Caki2 (cell line): ENCODE measurements around the gene SYNDIG1L. TPM values are rescaled to one million over a fixed set of nuclear protein-coding genes. Genes with fewer than 3 reads are reported as not detected.
"Not testable (repeated sequence)": the region's sequence is repeated elsewhere in the genome, so short reads cannot be mapped to it uniquely, and the experiment has no call there.

ENCODE experiments used
- DNase-seq: peaks from one replicate; pipeline ENCODE4 v3.0.0-alpha.2; 2015; ENCODE audit warnings: low read depth
- in situ Hi-C: cut with HindIII; loops from 2 replicates; pipeline ENCODE4 v1.10.0; 2016; ENCODE audit warnings: low sequenced_read_pairs, low pct_unique_long_range_greater_than_20kb, mixed read lengths
- total RNA-seq: library from RNA; depleted of rRNA; stranded (reverse); fragments of >200 nt; shearing (Covaris generic); gene quantifications from 2 replicates; pipeline ENCODE4 v1.2.3, GENCODE V29; 2014; ENCODE audit warnings: low replicate concordance

Gene SYNDIG1L
- total RNA-seq, 1 experiment from 2014 or later = not detected

DNA sequence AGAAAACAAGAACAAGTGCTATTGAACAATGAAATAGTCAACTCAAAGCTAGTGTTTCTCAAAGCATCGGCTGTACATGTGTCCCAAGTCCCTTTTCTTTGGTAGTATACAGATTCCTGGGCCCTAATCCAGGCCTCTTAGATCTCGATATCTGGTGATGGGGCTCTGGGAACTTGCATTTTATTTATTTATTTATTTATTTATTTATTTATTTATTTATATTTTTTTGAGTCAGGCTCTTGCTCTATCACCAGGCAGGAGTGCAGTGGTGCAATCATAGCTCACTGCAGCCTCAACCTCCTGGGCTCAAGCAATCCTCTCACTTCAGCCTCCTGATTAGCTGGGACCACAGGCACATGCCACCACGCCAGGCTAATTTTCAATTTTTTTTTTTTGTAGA, 17.1 kb downstream of the SYNDIG1L start:
- in situ Hi-C loops = no loop called here

DNA sequence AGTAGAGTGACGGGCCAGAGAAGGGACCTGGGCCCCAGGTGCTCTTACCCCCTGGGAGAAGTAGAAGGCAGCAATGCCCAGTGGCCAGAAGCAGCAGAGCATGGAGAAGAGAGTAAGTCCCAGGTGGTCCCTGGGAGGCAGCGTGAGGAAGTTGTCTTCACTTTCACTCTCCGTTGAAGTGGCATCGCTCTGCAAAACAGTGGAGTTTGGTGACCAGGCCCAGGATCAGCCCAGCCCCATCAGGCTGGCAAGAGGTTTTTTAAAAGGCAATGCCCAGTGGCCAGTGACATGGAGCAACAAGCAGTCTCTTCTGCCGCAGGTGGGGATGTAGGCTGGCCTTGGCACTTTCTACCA, 18.2 kb downstream of the SYNDIG1L start:
- DNase-seq = no peak
- in situ Hi-C loops = no loop called here

More for the DNA sequence above, 17.1 kb downstream of the SYNDIG1L start:
- no peak for DNase-seq

DNA sequence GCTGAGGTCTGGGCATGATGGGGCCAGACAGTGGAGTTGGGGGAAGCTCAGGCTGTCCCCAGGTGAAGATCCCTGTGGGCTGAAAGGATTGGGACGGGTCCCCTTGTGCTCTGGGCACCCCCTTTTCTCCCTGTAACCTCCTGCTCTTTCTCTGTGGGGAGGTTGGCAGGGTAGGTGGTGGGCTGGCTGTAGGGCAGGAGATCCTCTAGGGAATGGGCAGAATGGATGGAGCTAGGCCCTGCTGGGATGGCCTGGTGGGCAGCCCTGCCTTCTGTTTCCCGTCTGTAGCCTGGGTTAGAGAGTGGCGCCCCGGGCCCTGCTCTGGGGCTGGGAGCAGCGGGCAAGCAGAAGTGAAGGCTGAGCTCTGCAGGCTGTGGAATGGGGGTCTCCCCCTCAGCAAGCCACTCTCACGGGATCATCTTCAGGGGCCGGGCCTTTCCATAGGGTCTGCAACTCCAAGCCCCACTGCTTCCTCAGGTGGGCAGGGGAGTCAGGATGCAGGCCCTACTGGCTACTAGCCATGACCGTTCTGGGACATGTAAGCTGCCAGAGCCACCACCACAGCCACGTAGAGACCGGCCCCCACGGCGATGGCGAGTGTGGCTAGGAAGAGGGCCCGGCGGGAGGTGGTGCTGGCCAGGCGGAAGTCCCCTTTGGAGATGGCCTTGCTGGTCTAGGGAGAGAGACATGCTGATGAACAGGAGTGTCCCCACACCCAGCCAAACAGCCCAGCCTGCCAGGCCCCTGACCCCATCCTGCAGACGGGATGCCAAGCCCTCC, 18.8 kb downstream of the SYNDIG1L start:
- in situ Hi-C loops = no loop called here
- DNase-seq = no peak

DNA sequence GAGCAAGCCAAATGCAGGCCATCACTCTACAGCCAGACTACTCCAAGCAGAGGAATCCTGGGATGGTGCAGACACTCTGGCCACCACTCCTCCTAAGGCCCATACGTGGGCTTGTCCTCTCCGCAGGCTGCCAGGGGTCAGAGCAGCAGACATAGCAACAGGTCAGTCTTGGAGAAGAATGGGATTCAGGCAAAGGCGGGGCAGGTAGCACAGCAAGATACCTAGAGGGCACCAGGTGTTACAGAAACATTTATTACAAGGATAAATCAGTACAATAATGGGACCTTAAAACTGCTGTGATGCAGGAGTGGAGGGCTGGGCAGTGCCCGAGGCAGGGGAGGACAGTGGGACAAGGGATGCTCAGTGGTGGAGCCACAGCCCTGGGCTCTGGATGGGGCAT, 20.3 kb downstream of the SYNDIG1L start:
- no peak for DNase-seq
- in situ Hi-C loops = no loop called here

DNA sequence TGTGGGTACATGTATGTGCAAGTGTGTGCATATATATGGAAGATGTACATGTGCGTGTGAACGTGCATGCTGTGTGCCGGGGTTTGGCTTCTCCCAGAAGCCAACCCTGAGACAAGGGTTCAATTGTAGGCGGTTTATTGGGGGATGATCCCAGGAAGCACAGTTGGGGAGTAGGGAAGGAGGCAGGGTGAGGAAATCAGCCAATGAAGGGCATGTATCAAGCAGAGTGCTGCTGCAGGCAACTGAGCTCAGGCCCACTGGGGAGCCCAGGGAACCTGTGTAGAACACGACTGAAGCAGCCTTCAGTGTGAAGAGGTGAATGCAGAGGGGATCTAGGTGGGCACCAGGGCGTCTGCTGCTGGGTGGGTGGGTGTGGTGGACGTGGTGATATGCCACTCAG, 21.6 kb downstream of the SYNDIG1L start:
- no peak for DNase-seq
- in situ Hi-C loops = no loop called here

DNA sequence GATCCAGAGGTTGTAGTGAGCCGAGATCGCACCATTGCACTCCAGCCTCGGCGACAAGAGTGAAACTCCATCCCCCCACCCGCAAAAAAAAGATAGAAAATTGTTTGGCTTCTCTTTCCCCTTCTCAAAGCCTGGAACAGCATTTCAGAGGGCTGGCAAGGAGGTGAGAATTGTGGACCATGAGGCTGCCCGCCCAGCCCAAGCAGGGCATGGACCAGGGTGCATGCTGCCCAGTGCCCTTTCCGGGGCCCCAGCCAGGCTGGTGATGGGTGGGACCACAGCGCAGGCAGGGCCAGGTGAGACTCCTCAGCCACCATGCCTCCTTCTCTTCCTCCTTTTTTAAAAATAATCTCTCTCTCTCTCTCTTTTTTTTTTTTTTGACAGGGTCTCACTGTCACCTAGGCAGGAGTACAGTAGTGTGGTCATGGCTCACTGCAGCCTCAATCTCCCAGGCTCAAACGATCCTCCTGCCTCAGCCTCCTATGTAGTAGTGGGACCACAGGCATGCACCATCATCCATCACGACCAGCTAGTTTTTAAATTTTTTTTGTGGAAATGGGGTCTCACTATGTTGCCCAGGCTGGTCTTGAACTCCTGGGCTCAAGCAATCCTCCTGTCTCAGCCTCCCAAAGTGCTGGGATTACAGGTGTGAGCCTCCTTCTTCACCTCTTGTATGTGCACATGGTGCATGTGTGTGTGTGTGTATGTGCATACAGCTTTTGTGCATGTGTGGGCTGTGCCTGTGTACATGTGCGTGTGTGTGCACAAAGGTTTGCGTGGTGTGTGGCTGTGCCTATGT, 22.2 kb downstream of the SYNDIG1L start:
- in situ Hi-C loops = no loop called here
- no peak for DNase-seq

DNA sequence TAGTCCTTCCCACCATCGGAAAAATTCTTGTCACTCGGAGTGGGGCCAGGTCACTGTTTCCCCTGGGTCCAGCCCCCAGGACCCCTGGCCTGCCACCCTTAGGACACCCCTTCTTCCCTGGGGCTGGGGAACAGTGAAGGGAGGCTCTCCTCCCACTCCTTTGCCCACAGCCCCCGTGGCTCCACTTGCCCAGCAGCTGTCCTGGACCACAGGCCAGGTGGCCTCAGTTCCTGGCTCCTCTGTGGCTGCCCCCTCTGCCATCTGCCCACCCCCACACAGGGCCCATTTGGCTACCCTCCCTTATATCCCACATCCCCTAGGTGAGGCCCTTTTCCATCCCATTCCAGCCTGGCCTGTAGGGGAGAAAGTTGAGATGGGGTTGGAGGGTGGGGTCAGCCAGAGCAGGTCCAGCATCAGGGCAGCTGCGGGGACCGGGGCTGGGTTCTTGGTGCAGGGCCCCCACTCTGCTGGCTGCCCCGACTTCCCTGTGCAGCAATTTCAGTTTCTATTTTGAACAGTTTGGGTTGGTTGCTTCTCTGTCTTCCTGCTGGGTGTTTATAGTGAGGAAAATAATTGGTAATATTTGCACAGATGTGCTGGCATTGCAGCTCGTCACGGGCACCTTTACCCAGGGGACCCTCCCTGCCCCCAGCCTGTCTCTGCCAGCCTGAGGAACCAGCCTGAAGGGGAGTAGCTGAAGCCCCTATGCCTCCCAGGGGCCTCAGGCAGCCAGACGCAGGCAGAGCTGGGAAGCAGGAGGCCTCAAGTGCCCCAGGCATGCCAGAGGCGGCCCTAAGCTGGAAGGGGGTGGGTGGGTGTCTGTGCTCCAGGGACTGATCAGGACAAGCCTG, 23.4 kb downstream of the SYNDIG1L start:
- no peak for DNase-seq
- in situ Hi-C loops = no loop called here

DNA sequence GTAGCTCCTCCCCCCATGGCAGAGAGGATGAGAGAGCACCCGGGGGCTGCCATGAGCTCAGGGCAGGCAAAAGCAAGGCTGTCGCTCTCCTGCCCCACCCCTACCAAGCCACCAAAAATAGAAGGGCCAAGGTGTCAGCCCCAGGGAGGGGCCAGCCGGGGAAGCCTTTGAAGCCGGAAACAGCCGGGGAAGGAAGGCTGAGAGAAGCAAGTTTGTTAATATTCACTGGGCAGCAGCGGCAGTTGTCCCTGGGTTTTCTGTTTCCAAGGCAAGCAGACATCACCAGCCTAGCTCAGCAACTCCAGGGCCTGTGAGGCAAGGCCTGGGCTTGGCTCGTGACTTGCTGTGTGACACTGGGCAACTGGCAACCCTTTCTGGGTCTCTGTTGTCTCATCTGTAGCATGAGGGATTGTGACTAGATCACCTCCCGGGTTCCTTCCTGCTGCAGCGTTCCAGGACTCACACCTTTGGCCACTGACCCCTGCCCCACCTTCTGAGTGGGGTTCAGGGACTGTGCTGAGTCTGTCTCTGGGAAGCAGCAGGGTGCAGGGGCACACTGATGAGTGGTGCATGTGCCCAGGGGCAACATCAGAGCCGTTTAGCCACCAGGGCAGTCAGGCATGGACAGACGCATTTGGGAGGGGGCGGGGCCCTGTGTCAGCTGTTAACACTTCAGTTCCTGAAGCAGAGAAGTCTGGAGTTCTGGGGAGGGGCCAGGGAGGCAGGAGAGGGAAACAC, 24.3 kb downstream of the SYNDIG1L start:
- in situ Hi-C loops = no loop called here
- DNase-seq = peak; percentile 65

DNA sequence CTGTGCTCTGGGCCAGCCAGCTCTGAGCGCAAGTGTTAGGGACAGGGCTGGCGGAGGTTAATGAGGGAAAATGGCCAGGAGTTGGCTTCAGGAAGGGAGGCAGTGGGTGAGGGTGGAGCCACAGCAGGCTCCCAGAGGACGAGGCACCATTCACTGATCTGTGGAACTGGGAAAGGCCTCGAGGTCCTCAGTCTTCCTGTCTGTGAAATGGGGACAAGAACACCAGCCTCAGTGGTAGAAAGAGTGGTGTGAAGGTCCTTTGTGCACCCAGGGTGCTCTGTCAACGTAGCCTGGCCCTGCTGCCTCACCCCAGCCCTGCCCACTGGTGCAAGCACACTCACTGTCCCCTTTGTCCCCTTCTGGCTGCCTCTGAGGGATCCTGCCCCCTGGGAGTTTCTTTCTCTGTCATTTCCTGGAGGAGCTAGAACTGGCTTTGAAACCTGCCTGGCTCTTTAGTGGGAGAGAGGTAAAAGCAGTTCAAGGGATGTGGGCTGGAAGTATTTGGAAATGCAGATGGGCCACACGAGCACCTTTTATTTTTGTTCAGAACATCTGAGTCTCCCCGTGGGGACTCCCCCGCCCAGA, 25.0 kb downstream of the SYNDIG1L start:
- no peak for DNase-seq
- in situ Hi-C loops = no loop called here

DNA sequence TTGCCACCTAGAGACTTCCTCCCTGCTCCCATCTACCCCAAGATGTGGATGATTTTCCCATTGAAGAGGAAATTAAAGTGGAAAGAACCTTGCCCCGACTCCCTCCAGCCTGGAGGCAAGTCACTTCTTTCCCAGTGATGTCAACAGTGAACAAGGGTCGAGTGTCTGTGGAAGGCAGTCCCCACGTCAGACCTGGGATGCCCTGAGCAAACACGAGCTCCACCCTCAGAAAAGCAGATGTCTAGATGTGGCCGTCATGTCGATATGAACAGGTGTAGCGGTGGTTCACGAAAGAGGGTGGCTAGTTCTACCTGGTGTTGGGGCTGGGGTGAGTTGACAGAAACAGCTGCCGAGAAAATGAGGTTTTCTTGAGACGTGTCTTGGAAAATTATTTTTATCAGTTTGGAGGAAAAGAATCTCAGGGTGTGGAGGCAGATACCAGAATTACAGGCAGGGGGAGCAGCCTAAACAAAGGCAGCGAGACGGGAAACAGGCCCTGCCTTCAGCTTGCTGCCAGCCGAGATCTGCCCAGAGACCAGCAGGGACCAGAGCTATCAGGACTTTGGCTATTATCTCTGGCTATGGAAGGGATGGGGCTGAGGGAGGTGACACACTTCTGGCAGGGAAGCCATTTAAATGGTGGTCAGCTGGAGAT, 25.9 kb downstream of the SYNDIG1L start:
- in situ Hi-C loops = no loop called here
- DNase-seq = no peak

DNA sequence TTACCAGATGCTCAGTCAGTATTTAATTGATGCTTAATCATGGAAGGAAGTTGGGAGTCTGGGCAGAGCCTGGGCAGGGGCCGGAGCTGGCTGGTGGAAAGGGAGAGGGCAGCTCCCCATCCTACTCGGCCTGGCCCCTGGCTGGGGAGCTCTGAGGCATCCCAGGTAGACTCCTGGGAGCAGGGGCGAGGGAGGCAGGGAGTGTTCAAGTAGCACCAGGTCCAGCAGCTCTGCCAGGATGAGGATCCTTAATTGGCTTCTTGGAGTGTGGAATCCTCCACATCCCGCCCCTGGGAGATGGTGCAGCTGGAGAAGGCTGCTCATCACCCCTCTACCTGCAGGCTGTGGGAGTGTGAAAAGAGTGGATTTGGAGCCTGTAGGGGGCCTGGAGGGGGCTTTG, 30.9 kb downstream of the SYNDIG1L start:
- no peak for DNase-seq
- in situ Hi-C loops = no loop called here

DNA sequence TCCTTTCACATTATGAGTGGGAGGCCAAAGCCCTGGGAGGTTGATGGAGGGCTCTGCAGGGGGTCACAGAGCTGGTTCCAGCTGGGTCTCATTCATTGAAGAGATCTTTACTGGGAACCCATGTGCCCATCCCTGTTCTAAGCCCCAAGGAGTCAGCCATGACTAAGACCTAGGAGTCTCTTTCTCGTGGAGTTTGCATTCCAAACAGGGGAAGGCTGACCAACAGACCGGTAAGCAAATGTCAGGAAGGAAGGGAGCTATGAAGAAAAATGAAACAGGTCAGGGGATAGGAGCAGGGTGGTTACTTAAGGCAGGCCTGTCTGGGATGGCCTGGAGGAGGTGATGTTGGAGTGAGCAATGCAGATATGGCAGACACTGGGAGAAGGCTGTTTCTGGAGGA, 31.5 kb downstream of the SYNDIG1L start:
- DNase-seq = peak; percentile 41
- in situ Hi-C loops = no loop called here

DNA sequence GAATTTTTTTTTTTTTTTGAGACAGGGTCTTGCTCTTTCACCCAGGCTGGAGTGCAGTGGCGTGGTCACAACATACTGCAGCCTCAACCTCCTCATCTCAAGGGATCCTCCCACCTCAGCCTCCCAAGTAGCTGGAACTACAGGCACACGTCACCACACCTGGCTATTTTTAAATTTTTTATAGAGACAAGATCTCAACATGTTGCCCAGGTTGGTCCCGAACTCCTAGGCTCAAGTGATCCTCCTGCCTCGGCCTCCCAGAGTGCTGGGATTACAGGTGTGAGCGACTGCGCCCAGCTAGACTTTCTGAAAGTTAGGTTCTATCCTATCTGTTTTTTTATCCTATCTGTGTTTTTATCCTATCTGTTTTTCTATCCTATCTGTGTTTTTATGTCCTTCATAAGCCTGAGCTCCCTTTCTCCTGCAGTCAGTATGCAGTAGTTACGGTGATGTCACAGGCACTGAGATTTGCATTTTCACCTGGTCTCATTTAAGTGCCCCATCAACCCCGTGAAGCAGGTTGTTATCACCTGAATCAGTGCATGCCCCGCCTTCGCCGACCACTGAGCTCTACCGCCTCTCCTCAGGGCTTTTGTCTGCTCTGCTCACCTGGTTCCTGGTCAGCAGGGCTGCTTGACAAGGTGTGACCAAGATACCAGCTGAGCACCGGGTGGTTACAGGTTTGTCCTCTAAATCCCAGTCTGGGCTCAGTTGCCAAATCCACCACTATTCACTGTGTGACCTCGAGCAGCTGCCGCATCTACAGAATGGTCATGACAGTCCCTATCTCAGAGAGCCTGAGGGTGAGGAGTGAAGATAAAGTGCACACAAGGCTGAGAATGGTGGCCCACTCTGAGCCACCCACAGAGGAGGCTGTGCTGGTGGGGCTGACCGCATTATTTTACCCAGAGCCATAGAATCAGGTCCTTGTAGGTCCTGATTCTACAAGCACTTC, 33.1 kb downstream of the SYNDIG1L start:
- DNase-seq = no peak
- in situ Hi-C loops = no loop called here

DNA sequence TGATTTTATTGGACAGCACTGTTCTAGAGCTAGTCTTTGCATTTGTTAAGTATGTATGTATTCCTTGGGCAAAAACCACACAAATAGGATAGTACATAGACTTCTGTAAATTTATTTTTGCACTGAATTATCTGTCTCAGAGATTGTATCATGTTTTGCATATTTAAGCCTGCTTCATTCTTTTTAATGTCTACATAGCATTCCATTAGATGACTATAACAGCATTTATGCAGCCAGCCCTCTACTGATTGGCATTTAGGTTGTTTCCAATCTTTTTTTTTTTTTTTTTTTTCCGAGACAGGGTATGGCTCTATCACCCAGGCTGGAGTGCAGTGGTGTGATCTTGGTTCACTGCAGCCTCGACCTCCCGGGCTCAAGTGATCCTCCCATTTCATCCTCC, 34.5 kb downstream of the SYNDIG1L start:
- DNase-seq = no peak
- in situ Hi-C loops = no loop called here

DNA sequence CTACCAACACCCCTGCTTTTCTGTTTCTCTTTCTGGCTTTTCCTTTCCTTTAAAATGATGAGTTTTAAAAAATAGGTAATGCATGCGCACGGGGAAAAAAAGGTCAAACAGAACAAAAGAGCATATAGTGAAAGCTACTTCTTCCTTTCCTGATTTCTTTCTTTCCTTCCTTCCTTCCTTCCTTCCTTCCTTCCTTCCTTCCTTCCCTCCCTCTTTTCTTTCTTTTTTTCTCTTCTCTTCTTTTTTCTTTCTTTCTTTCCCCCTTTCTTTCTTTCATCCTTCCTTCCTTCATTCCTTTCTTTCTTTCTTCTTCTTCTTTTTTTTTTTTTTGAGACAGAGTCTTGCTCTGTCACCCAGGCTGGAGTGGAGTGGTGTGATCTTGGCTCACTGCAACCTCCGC, 35.5 kb downstream of the SYNDIG1L start:
- in situ Hi-C loops, DNase-seq: not testable (repeated sequence)

DNA sequence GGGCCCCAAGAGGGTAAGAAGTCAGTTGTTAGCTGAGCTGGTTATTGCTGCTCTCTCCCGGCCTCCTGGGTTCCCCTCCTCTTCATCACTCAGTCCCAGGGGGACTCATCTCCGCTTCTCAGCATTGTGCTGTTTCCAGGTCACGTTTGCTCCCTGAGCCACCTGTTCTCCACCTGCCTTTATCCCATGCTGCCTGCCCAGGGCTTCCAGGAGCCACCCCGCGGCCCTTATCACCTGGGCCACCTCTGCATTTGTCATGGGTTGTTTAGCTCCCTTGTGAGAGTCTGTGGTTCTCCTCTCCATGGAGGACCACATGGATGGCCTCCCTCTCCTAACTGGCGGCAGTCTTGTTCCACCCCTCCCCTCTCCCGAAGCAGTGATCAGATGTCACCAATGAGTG, 36.0 kb downstream of the SYNDIG1L start:
- in situ Hi-C loops = no loop called here
- no peak for DNase-seq
